SK-N-SH (cell line): ENCODE results near the gene SDR39U1. TPM values are rescaled to one million over a fixed set of nuclear protein-coding genes. Genes with fewer than 3 reads are reported as not detected.

Experiments
- CTCF ChIA-PET: fragments of 300-600, 350-600 bp; formaldehyde crosslinking; extraction: SDS; loops from one replicate; lab custom pipeline; 2021; lab: Yijun Ruan, JAX
- POLR2A ChIA-PET: fragments of 350-600 bp; sonication (Branson Sonifier 250); formaldehyde crosslinking; extraction: SDS; loops from one replicate; lab custom pipeline; 2020; ENCODE audit warnings: antibody characterized with exemption, inconsistent platforms; lab: Yijun Ruan, JAX
- DNase-seq: peaks from one replicate; pipeline ENCODE4 v3.0.0; 2012
- H2AFZ ChIP-seq: fragments of 200-600 bp; sonication (generic); 2 replicates; pipeline ENCODE4 v1.8.1; 2016; ENCODE audit warnings: antibody characterized with exemption, mild to moderate bottlenecking, low read depth
- H3F3A ChIP-seq: fragments of 200-600 bp; sonication (generic); replicated peaks from 2 replicates; pipeline ENCODE3; 2016; ENCODE audit warnings: antibody characterized with exemption, mild to moderate bottlenecking; ENCODE audit not compliant: insufficient read depth
- H3K27ac ChIP-seq, 2 experiments: fragments of 200-500 bp in 1 of 2; fragments of 200-600 bp in 1 of 2; sonication (Bioruptor generic) in 1 of 2; sonication (generic), shearing (Covaris generic) in 1 of 2; 2 replicates each; pipeline versions ENCODE4 v1.5.1 to v1.6.1; 2014 to 2016; ENCODE audit warnings: low read depth in 2 of 2, inconsistent platforms in 1 of 2, low read length in 1 of 2, mild to moderate bottlenecking in 1 of 2, mixed read lengths in 1 of 2
- H3K27me3 ChIP-seq: fragments of 200-600 bp; sonication (generic), shearing (Covaris generic); 2 replicates; pipeline ENCODE4 v1.6.1; 2016; ENCODE audit warnings: mixed run types; ENCODE audit not compliant: insufficient read depth
- H3K36me3 ChIP-seq, 2 experiments: fragments of 200-500 bp in 1 of 2; fragments of 200-600 bp in 1 of 2; sonication (Bioruptor generic) in 1 of 2; sonication (generic) in 1 of 2; replicated peaks in 1 of 2; 2 replicates each; pipeline versions ENCODE3 to v1.5.1; 2014 to 2016; ENCODE audit warnings: low read length in 1 of 2, mild to moderate bottlenecking in 1 of 2; ENCODE audit not compliant: insufficient read depth in 2 of 2, control insufficient read depth in 1 of 2
- H3K4me1 ChIP-seq, 2 experiments: fragments of 200-500 bp in 1 of 2; fragments of 200-600 bp in 1 of 2; sonication (Bioruptor generic) in 1 of 2; sonication (generic), shearing (Covaris generic) in 1 of 2; 2 replicates each; pipeline versions ENCODE4 v1.5.1 to v1.6.1; 2014 to 2016; ENCODE audit warnings: low read depth in 1 of 2, low read length in 1 of 2, mixed run types in 1 of 2; ENCODE audit not compliant: insufficient read depth in 2 of 2, control insufficient read depth in 1 of 2
- H3K4me2 ChIP-seq: fragments of 200-600 bp; sonication (generic), shearing (Covaris generic); 2 replicates; pipeline ENCODE4 v1.6.1; 2017; ENCODE audit warnings: mixed run types
- H3K4me3 ChIP-seq, 2 experiments: fragments of 200-500 bp in 1 of 2; fragments of 200-600 bp in 1 of 2; sonication (Bioruptor generic) in 1 of 2; sonication (generic), shearing (Covaris generic) in 1 of 2; 2 replicates each; pipeline versions ENCODE4 v1.5.1 to v1.8.1; 2014 to 2016; ENCODE audit warnings: low read depth in 2 of 2, inconsistent platforms in 1 of 2, low read length in 1 of 2, mild to moderate bottlenecking in 1 of 2, mixed read lengths in 1 of 2, moderate library complexity in 1 of 2
- H3K79me2 ChIP-seq: fragments of 200-600 bp; sonication (generic); 2 replicates; pipeline ENCODE4 v1.8.1; 2017; ENCODE audit warnings: mild to moderate bottlenecking; ENCODE audit not compliant: insufficient read depth
- H3K9ac ChIP-seq: fragments of 200-600 bp; sonication (generic); 2 replicates; pipeline ENCODE4 v1.6.1; 2017; ENCODE audit warnings: mixed run types
- H3K9me2 ChIP-seq: fragments of 200-600 bp; sonication (generic); 2 replicates; pipeline ENCODE4 v1.6.1; 2017; ENCODE audit warnings: mixed run types
- H3K9me3 ChIP-seq: fragments of 200-600 bp; sonication (generic); 2 replicates; pipeline ENCODE4 v1.6.1; 2017; ENCODE audit warnings: mixed run types, mild to moderate bottlenecking, moderate library complexity
- H4K20me1 ChIP-seq: fragments of 200-600 bp; sonication (generic); 2 replicates; pipeline ENCODE4 v1.6.1; 2017; ENCODE audit warnings: mild to moderate bottlenecking, mixed run types; ENCODE audit not compliant: insufficient read depth
- CHD2 ChIP-seq: fragments of 150-350 bp; IDR thresholded peaks from 2 replicates; pipeline ENCODE4 v1.6.1; 2018; ENCODE audit warnings: low read length; ENCODE audit not compliant: partially characterized antibody
- ELF1 ChIP-seq: IDR thresholded peaks from 2 replicates; pipeline ENCODE4 v1.4.0; 2012
- EP300 ChIP-seq, 2 experiments: IDR thresholded peaks; 2 replicates each; pipeline versions ENCODE4 v1.4.0 to v1.6.1; 2012; ENCODE audit warnings: borderline replicate concordance in 1 of 2, low read depth in 1 of 2, low read length in 1 of 2
- GABPA ChIP-seq: IDR thresholded peaks from 2 replicates; pipeline ENCODE4 v1.4.0; 2012; ENCODE audit warnings: low read depth, mild to moderate bottlenecking
- JUND ChIP-seq: IDR thresholded peaks from 2 replicates; pipeline ENCODE4 v1.4.0; 2012
- MAX ChIP-seq: IDR thresholded peaks from 2 replicates; pipeline ENCODE4 v1.4.0; 2012; ENCODE audit warnings: low read depth
- PBX3 ChIP-seq: IDR thresholded peaks from 2 replicates; pipeline ENCODE4; 2012
- POLR2AphosphoS5 ChIP-seq: IDR thresholded peaks from 2 replicates; pipeline ENCODE4 v1.6.1; 2012; ENCODE audit warnings: low read depth, low read length
- RAD21 ChIP-seq: IDR thresholded peaks from 2 replicates; pipeline ENCODE4 v1.6.1; 2012; ENCODE audit warnings: mild to moderate bottlenecking, low read length
- REST ChIP-seq: IDR thresholded peaks from 2 replicates; pipeline ENCODE4 v1.6.1; 2012; ENCODE audit warnings: mild to moderate bottlenecking, low read depth, low read length, moderate library complexity
- SMC3 ChIP-seq: IDR thresholded peaks from 2 replicates; pipeline ENCODE4 v1.6.1; 2012; ENCODE audit warnings: low read depth, low read length, improper control_type of control experiment
- TAF1 ChIP-seq: IDR thresholded peaks from 2 replicates; pipeline ENCODE4 v1.6.1; 2012; ENCODE audit warnings: low read depth, mild to moderate bottlenecking, low read length, moderate library complexity, borderline replicate concordance
- TEAD4 ChIP-seq: IDR thresholded peaks from 2 replicates; pipeline ENCODE4 v1.4.0; 2012; ENCODE audit warnings: mild to moderate bottlenecking, borderline replicate concordance; ENCODE audit not compliant: insufficient read depth
- USF2 ChIP-seq: fragments of 150-350 bp; IDR thresholded peaks from 2 replicates; pipeline ENCODE4 v1.6.1; 2017; ENCODE audit warnings: antibody characterized with exemption, low read length, low read depth, borderline replicate concordance
- YY1 ChIP-seq: IDR thresholded peaks from 2 replicates; pipeline ENCODE4 v1.4.0; 2012; ENCODE audit warnings: low read depth, mild to moderate bottlenecking
- ZBTB33 ChIP-seq: IDR thresholded peaks from 2 replicates; pipeline ENCODE4 v1.4.0; 2012; ENCODE audit warnings: low read depth, borderline replicate concordance
- WGBS: methylation state at CpG from one replicate; pipeline ENCODE4 v1.1.6; 2017; ENCODE audit warnings: low lambda C conversion rate; 5-methylcytosine and 5-hydroxymethylcytosine counted together
- polyA plus RNA-seq, 3 experiments: library from polyadenylated mRNA; depleted of rRNA; stranded (reverse); fragments of >200 nt; gene quantifications; 2 replicates each; pipeline ENCODE4 v1.2.3, GENCODE V29; 2012

Gene SDR39U1
- polyA plus RNA-seq, 1 of the 3 experiments (the other 2 are of a cell fraction) = 81.8 TPM

- Histone ChIP-seq H3K4me2 (peak overlapping the region; percentile 98), H3K27ac (peak overlapping the region; percentile 79 to 83), H3F3A (peaks cover 17% of the 10 kb centered on the region), H3K79me2 (peaks cover 31% of the 10 kb centered on the region), H4K20me1 (peaks cover 12% of the 10 kb centered on the region), H3K36me3 (peaks cover 22 to 23% of the 10 kb centered on the region in 2 experiments), H3K27me3 (no peaks in the 10 kb centered on the region), H3K4me1 (peaks cover 26 to 29% of the 10 kb centered on the region in 2 experiments; a peak in 3 of 4 replicates), H3K4me3 (peak overlapping the region; percentile 71 to 87), H3K9me2 (no peaks in the 10 kb centered on the region), H2AFZ (no peak overlapping the region), H3K9me3 (no peaks in the 10 kb centered on the region), H3K9ac (peak overlapping the region; percentile 95)
- 23% methylated on average over 11 of the region's 19 CpGs for WGBS
- CTCF ChIA-PET = interaction anchor here (0.6 to 16.4 kb wide), 51 partner anchors 8 to 270 kb away, joined by 3 to 445 read pairs (median 5); partner anchors contain the start of genes ADCY4, CIDEB, IPO4 and IRF9
- DNase-seq = no peak
- POLR2A ChIA-PET = interaction anchor here (0.5 to 3.9 kb wide), 12 partner anchors 12 to 1548 kb away, joined by 3 to 37 read pairs (median 4); partner anchors contain the start of genes NFATC4, NYNRIN and TINF2
- no peak for TF ChIP-seq REST
- no peak for TF ChIP-seq ZBTB33
Observed at GRCh38 chr14:24430682-24431568, 11.7 kb downstream of the SDR39U1 start.

GRCh38 chr14:24430143-24430681, 12.4 kb downstream of the SDR39U1 start:
- peaks cover 26 to 35% of the 10 kb centered on the region in 2 experiments; a peak in 3 of 4 replicates for H3K4me1 ChIP-seq
- no CpG with 5 or more reads among the region's 28 CpGs for whole genome bisulfite sequencing
- peaks cover 12% of the 10 kb centered on the region for H4K20me1 ChIP-seq
- no peak overlapping the region for H2AFZ ChIP-seq
- H3K9ac ChIP-seq = peak overlapping the region; percentile 95
- H3K27ac ChIP-seq = peak overlapping the region; percentile 79 to 83
- H3K79me2 ChIP-seq = peaks cover 31% of the 10 kb centered on the region
- H3K36me3 ChIP-seq = peaks cover 21 to 22% of the 10 kb centered on the region in 2 experiments
- peak; percentile 93 for DNase-seq
- H3F3A ChIP-seq = peaks cover 17% of the 10 kb centered on the region
- ChIA-PET POLR2A (interaction anchor here (0.5 to 3.9 kb wide), 10 partner anchors 11 to 1548 kb away, joined by 3 to 37 read pairs (median 6); partner anchors contain the start of genes NFATC4, NYNRIN and TINF2), CTCF (interaction anchor here (0.7 to 16.4 kb wide), 23 partner anchors 10 to 192 kb away, joined by 3 to 445 read pairs (median 23); partner anchors contain the start of genes ADCY4, CIDEB, NFATC4 and NYNRIN)
- no peaks in the 10 kb centered on the region for H3K9me3 ChIP-seq
- peak overlapping the region; percentile 71 to 87 for H3K4me3 ChIP-seq
- peak overlapping the region; percentile 98 for H3K4me2 ChIP-seq
- no peaks in the 10 kb centered on the region for H3K27me3 ChIP-seq
- H3K9me2 ChIP-seq = no peaks in the 10 kb centered on the region
- 0 out of 2 replicates have a peak, but pooled peaks have one; percentile 27 for TF ChIP-seq TAF1
- TF ChIP-seq MAX = no peak
- TF ChIP-seq JUND = no peak
- no peak for TF ChIP-seq SMC3
- 0 out of 2 replicates have a peak, but pooled peaks have one; percentile 5 for TF ChIP-seq YY1
- TF ChIP-seq ELF1 = no peak
- TF ChIP-seq PBX3 = no peak
- no peak for TF ChIP-seq TEAD4
- peak; percentile 6; the same call in 1 of the 2 replicates for TF ChIP-seq GABPA
- TF ChIP-seq USF2 = no peak
- TF ChIP-seq RAD21 = no peak
- TF ChIP-seq POLR2AphosphoS5 = no peak
- peak; percentile 6 for TF ChIP-seq CHD2
- TF ChIP-seq EP300 (IDR thresholded peaks at IDR 0.05; ENCODE audit: borderline replicate concordance in 1 of 2, low read depth in 1 of 2, low read length in 1 of 2) = no peak
